ENCODE measurements around the gene BORCS5. TPM values are rescaled to one million over a fixed set of nuclear protein-coding genes. Genes with fewer than 3 reads are reported as not detected.

BORCS5 gene
- total RNA-seq, 2 experiments from 2014 or later = 10.4 to 22.9 TPM

GRCh38 chr12:12442548-12443071 is 85.7 kb downstream of the BORCS5 start:
- TF ChIP-seq CTCF (conservative IDR thresholded peaks at IDR 0.05; ENCODE audit: low read length) (no peak), EZH2phosphoT487 (IDR thresholded peaks at IDR 0.05; ENCODE audit: borderline replicate concordance, low read depth, low read length) (no peak)
- no peaks in the 10 kb centered on the region for H3K4me1 ChIP-seq (ENCODE audit: insufficient read depth, low read length, poor library complexity, severe bottlenecking)

GRCh38 chr12:12443431-12443878 is 86.6 kb downstream of the BORCS5 start:
- no peak overlapping the region for H3K4me2 ChIP-seq (ENCODE audit: low read length)
- CTCF ChIA-PET (ENCODE audit: unreplicated experiment) = no interaction called here
- no peaks in the 10 kb centered on the region for H3K4me1 ChIP-seq (ENCODE audit: insufficient read depth, low read length, poor library complexity, severe bottlenecking)
- no peak for DNase-seq (ENCODE audit: low spot score)
- H3K36me3 ChIP-seq (ENCODE audit: insufficient read depth, low read length) = no peaks in the 10 kb centered on the region
- no peaks in the 10 kb centered on the region for H3K79me2 ChIP-seq (ENCODE audit: insufficient read depth, low read depth, low read length)
- no peak overlapping the region for H3K4me3 ChIP-seq (ENCODE audit: low read depth, low read length, poor library complexity, severe bottlenecking)
- intact Hi-C loops (cut with micrococcal nuclease; ENCODE audit: unreplicated experiment) = no loop called here
- POLR2A ChIA-PET = no interaction called here
- no peaks in the 10 kb centered on the region for H3K9me3 ChIP-seq (ENCODE audit: low read length)
- TF ChIP-seq CTCF (conservative IDR thresholded peaks at IDR 0.05; ENCODE audit: low read length) (no peak), EZH2phosphoT487 (IDR thresholded peaks at IDR 0.05; ENCODE audit: borderline replicate concordance, low read depth, low read length) (no peak)
- no peaks in the 10 kb centered on the region for H3K9me2 ChIP-seq (ENCODE audit: insufficient read depth, low read length)
- H4K20me1 ChIP-seq (ENCODE audit: insufficient read depth, low read length) = no peaks in the 10 kb centered on the region
- H2AFZ ChIP-seq (ENCODE audit: low read length) = no peak overlapping the region
- no peak overlapping the region for H3K27ac ChIP-seq (ENCODE audit: low read depth, low read length, poor library complexity, severe bottlenecking)
- BruUV-seq (replicated peaks) = no TSS peak

More at GRCh38 chr12:12442548-12443071, 85.7 kb downstream of the BORCS5 start:
- H3K27ac ChIP-seq (ENCODE audit: low read depth, low read length, poor library complexity, severe bottlenecking) = no peak overlapping the region
- H4K20me1 ChIP-seq (ENCODE audit: insufficient read depth, low read length) = no peaks in the 10 kb centered on the region
- ChIA-PET CTCF (ENCODE audit: unreplicated experiment) (no interaction called here), POLR2A (interaction anchor here (0.6 kb wide), 1 partner anchor 9 kb away, joined by 4 read pairs; no protein-coding TSS in a partner anchor)
- no peak overlapping the region for H3K4me2 ChIP-seq (ENCODE audit: low read length)
- BruUV-seq (replicated peaks) = no TSS peak
- H3K79me2 ChIP-seq (ENCODE audit: insufficient read depth, low read depth, low read length) = no peaks in the 10 kb centered on the region
- H2AFZ ChIP-seq (ENCODE audit: low read length) = no peak overlapping the region
- no peak for DNase-seq (ENCODE audit: low spot score)
- no peaks in the 10 kb centered on the region for H3K9me3 ChIP-seq (ENCODE audit: low read length)
- H3K36me3 ChIP-seq (ENCODE audit: insufficient read depth, low read length) = no peaks in the 10 kb centered on the region
- intact Hi-C loops (cut with micrococcal nuclease; ENCODE audit: unreplicated experiment) = no loop called here
- H3K4me3 ChIP-seq (ENCODE audit: low read depth, low read length, poor library complexity, severe bottlenecking) = no peak overlapping the region
- H3K9me2 ChIP-seq (ENCODE audit: insufficient read depth, low read length) = no peaks in the 10 kb centered on the region

GRCh38 chr12:12445165-12445881 is 88.4 kb downstream of the BORCS5 start:
- Histone ChIP-seq H3K36me3 (ENCODE audit: insufficient read depth, low read length) (no peaks in the 10 kb centered on the region), H3K9me2 (ENCODE audit: insufficient read depth, low read length) (no peaks in the 10 kb centered on the region), H3K79me2 (ENCODE audit: insufficient read depth, low read depth, low read length) (no peaks in the 10 kb centered on the region), H4K20me1 (ENCODE audit: insufficient read depth, low read length) (no peaks in the 10 kb centered on the region), H2AFZ (ENCODE audit: low read length) (no peak overlapping the region), H3K27ac (ENCODE audit: low read depth, low read length, poor library complexity, severe bottlenecking) (no peak overlapping the region), H3K9me3 (ENCODE audit: low read length) (no peaks in the 10 kb centered on the region), H3K4me3 (ENCODE audit: low read depth, low read length, poor library complexity, severe bottlenecking) (no peak overlapping the region), H3K4me2 (ENCODE audit: low read length) (no peak overlapping the region), H3K4me1 (ENCODE audit: insufficient read depth, low read length, poor library complexity, severe bottlenecking) (no peaks in the 10 kb centered on the region)
- DNase-seq (ENCODE audit: low spot score) = no peak
- no TSS peak for BruUV-seq (replicated peaks)
- no peak for TF ChIP-seq CTCF (conservative IDR thresholded peaks at IDR 0.05; ENCODE audit: low read length)
- ChIA-PET POLR2A (interaction anchor here (0.5 to 1.2 kb wide), 6 partner anchors 8 to 66 kb away, joined by 3 to 6 read pairs (median 3); no protein-coding TSS in a partner anchor), CTCF (ENCODE audit: unreplicated experiment) (no interaction called here)
- intact Hi-C loops (cut with micrococcal nuclease; ENCODE audit: unreplicated experiment) = no loop called here
